GM19468 (cell line): Measurements from ENCODE around the gene POLG2.

Experiments
- ATAC-seq: cut with Tn5 transposase; IDR thresholded peaks from one replicate; pipeline ENCODE4 v1.9.1; 2021; ENCODE audit warnings: mild to moderate bottlenecking, moderate library complexity, moderate number of reproducible peaks; ENCODE audit not compliant: unreplicated experiment; ENCODE audit errors: extremely low read depth

POLG2 gene

GRCh38 chr17:64496786-64497564 lies at the start of gene POLG2:
TSS of gene POLG2 (minus strand) at chr17:64497054. CDS start at chr17:64496968, 86 bp downstream.
- ATAC-seq, result peak; percentile 59

GRCh38 chr17:64544742-64545141 lies 47.9 kb upstream of the POLG2 start:
- ATAC-seq, result no peak

- no peak for ATAC-seq
Measured at GRCh38 chr17:64540118-64540776, 43.4 kb upstream of the POLG2 start.

- no peak for ATAC-seq
Measured at GRCh38 chr17:64538508-64539130, 41.8 kb upstream of the POLG2 start.

GRCh38 chr17:64537488-64537887 lies 40.6 kb upstream of the POLG2 start:
- no peak for ATAC-seq

GRCh38 chr17:64536913-64537312 lies 40.1 kb upstream of the POLG2 start:
- ATAC-seq, result no peak

- ATAC-seq, result no peak
Measured at GRCh38 chr17:64535357-64535756, 38.5 kb upstream of the POLG2 start.

- ATAC-seq, result no peak
Measured at GRCh38 chr17:64534187-64534586, 37.3 kb upstream of the POLG2 start.

GRCh38 chr17:64533784-64534183 lies 36.9 kb upstream of the POLG2 start:
- no peak for ATAC-seq

- no peak for ATAC-seq
Measured at GRCh38 chr17:64532409-64532808, 35.6 kb upstream of the POLG2 start.

- ATAC-seq, result no peak
Measured at GRCh38 chr17:64531955-64532371, 35.1 kb upstream of the POLG2 start.

GRCh38 chr17:64529221-64529620 lies 32.4 kb upstream of the POLG2 start:
- ATAC-seq, result no peak

- ATAC-seq, result no peak
Measured at GRCh38 chr17:64527914-64528313, 31.1 kb upstream of the POLG2 start.

- ATAC-seq, result no peak
Measured at GRCh38 chr17:64520359-64520758, 23.5 kb upstream of the POLG2 start.

GRCh38 chr17:64519601-64520000 lies 22.7 kb upstream of the POLG2 start:
- ATAC-seq, result no peak

- no peak for ATAC-seq
Measured at GRCh38 chr17:64515829-64516228, 19.0 kb upstream of the POLG2 start.

- no peak for ATAC-seq
Measured at GRCh38 chr17:64515419-64515818, 18.6 kb upstream of the POLG2 start.

- ATAC-seq, result no peak
Measured at GRCh38 chr17:64509179-64509578, 12.3 kb upstream of the POLG2 start.

GRCh38 chr17:64508683-64509082 lies 11.8 kb upstream of the POLG2 start:
- ATAC-seq, result no peak

- no peak for ATAC-seq
Measured at GRCh38 chr17:64507413-64507782, 10.5 kb upstream of the POLG2 start.
